ENCODE results near the gene GRIN2A. TPM values are rescaled to one million over a fixed set of nuclear protein-coding genes. Genes with fewer than 3 reads are reported as not detected.

The GRIN2A gene
- polyA plus RNA-seq, 12 donors, result 0.11 to 1.00 (median 0.36) TPM; not detected in 2

GRCh38 chr16:9821331-9821730 is 360.9 kb downstream of the GRIN2A start:
- no peak for DNase-seq

GRCh38 chr16:9820476-9821246 is 361.6 kb downstream of the GRIN2A start:
- DNase-seq, result no peak

GRCh38 chr16:9818702-9819101 is 363.5 kb downstream of the GRIN2A start:
- DNase-seq, result no peak

GRCh38 chr16:9817586-9817985 is 364.6 kb downstream of the GRIN2A start:
- DNase-seq, result no peak

GRCh38 chr16:9816644-9817043 is 365.6 kb downstream of the GRIN2A start:
- no peak for DNase-seq

- no peak for DNase-seq
These were observed 368.6 kb downstream of the GRIN2A start for GRCh38 chr16:9813665-9814064.

GRCh38 chr16:9808210-9808609 is 374.0 kb downstream of the GRIN2A start:
- DNase-seq, result no peak

GRCh38 chr16:9807302-9807701 is 374.9 kb downstream of the GRIN2A start:
- no peak for DNase-seq

- DNase-seq, result no peak
These were observed 377.1 kb downstream of the GRIN2A start for GRCh38 chr16:9805109-9805508.

GRCh38 chr16:9802160-9802559 is 380.1 kb downstream of the GRIN2A start:
- DNase-seq, result no peak

- no peak for DNase-seq
These were observed 380.6 kb downstream of the GRIN2A start for GRCh38 chr16:9801651-9802050.

- peak; percentile 4 for DNase-seq
These were observed 382.0 kb downstream of the GRIN2A start for GRCh38 chr16:9800186-9800738.

- no peak for DNase-seq
These were observed 383.2 kb downstream of the GRIN2A start for GRCh38 chr16:9798952-9799580.

GRCh38 chr16:9798474-9798873 is 383.8 kb downstream of the GRIN2A start:
- no peak for DNase-seq

- DNase-seq, result no peak
These were observed 384.9 kb downstream of the GRIN2A start for GRCh38 chr16:9797306-9797705.

GRCh38 chr16:9793623-9794022 is 388.6 kb downstream of the GRIN2A start:
- no peak for DNase-seq

GRCh38 chr16:9791556-9791955 is 390.7 kb downstream of the GRIN2A start:
- no peak for DNase-seq

GRCh38 chr16:9790199-9790598 is 392.0 kb downstream of the GRIN2A start:
- no peak for DNase-seq

GRCh38 chr16:9787717-9788116 is 394.5 kb downstream of the GRIN2A start:
- no peak for DNase-seq

- no peak for DNase-seq
These were observed 401.4 kb downstream of the GRIN2A start for GRCh38 chr16:9780831-9781230.

- DNase-seq, result no peak
These were observed 403.4 kb downstream of the GRIN2A start for GRCh38 chr16:9778849-9779248.

GRCh38 chr16:9775998-9776397 is 406.2 kb downstream of the GRIN2A start:
- no peak for DNase-seq

GRCh38 chr16:9773289-9773688 is 408.9 kb downstream of the GRIN2A start:
- no peak for DNase-seq

Data from muscle of arm (tissue), 12 donors.